Gastrocnemius medialis (tissue), 4 donors: ENCODE data around the gene BACH1.

ENCODE experiments used
- POLR2A ChIP-seq, 2 donors: fragments of 450-650 bp; IDR thresholded peaks; one replicate each; pipeline ENCODE4 v1.6.1; 2017; ENCODE audit warnings: antibody characterized with exemption in 2 of 2, mild to moderate bottlenecking in 2 of 2, moderate library complexity in 2 of 2
- TF ChIP-seq, protein P1 (sequence below), 5 experiments: fragments of 450-650 bp in 3 of 5; fragments of 200-600 bp in 2 of 5; sonication (generic) in 2 of 5; IDR thresholded peaks in 4 of 5; conservative IDR thresholded peaks in 1 of 5; 1 replicate in 4 of 5; 2 replicates in 1 of 5; pipeline ENCODE4 v1.5.1; 2016 to 2019; ENCODE audit warnings: antibody characterized with exemption in 5 of 5, mild to moderate bottlenecking in 3 of 5, moderate library complexity in 3 of 5

- TF ChIP-seq POLR2A (IDR thresholded peaks at IDR 0.05), result no peak
- TF ChIP-seq, protein P1, sequence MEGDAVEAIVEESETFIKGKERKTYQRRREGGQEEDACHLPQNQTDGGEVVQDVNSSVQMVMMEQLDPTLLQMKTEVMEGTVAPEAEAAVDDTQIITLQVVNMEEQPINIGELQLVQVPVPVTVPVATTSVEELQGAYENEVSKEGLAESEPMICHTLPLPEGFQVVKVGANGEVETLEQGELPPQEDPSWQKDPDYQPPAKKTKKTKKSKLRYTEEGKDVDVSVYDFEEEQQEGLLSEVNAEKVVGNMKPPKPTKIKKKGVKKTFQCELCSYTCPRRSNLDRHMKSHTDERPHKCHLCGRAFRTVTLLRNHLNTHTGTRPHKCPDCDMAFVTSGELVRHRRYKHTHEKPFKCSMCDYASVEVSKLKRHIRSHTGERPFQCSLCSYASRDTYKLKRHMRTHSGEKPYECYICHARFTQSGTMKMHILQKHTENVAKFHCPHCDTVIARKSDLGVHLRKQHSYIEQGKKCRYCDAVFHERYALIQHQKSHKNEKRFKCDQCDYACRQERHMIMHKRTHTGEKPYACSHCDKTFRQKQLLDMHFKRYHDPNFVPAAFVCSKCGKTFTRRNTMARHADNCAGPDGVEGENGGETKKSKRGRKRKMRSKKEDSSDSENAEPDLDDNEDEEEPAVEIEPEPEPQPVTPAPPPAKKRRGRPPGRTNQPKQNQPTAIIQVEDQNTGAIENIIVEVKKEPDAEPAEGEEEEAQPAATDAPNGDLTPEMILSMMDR (IDR thresholded peaks at IDR 0.05 in 4 of 5, conservative IDR thresholded peaks at IDR 0.05 in 1 of 5), result no peak
Measured at GRCh38 chr21:29257701-29258100, 41.0 kb upstream of the BACH1 start.
